ENCODE results near the gene CASK.

- TF ChIP-seq, protein P1, sequence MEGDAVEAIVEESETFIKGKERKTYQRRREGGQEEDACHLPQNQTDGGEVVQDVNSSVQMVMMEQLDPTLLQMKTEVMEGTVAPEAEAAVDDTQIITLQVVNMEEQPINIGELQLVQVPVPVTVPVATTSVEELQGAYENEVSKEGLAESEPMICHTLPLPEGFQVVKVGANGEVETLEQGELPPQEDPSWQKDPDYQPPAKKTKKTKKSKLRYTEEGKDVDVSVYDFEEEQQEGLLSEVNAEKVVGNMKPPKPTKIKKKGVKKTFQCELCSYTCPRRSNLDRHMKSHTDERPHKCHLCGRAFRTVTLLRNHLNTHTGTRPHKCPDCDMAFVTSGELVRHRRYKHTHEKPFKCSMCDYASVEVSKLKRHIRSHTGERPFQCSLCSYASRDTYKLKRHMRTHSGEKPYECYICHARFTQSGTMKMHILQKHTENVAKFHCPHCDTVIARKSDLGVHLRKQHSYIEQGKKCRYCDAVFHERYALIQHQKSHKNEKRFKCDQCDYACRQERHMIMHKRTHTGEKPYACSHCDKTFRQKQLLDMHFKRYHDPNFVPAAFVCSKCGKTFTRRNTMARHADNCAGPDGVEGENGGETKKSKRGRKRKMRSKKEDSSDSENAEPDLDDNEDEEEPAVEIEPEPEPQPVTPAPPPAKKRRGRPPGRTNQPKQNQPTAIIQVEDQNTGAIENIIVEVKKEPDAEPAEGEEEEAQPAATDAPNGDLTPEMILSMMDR (IDR thresholded peaks at IDR 0.05), result no peak
- TF ChIP-seq REST (IDR thresholded peaks at IDR 0.05; ENCODE audit: insufficient read depth in 1 of 2, low read depth in 2 of 2, low read length in 1 of 2), result no peak
- TF ChIP-seq SIN3A (IDR thresholded peaks at IDR 0.05; ENCODE audit: borderline replicate concordance, insufficient read depth, low read depth, low read length), result no peak
- no peak for TF ChIP-seq POLR2AphosphoS5 (IDR thresholded peaks at IDR 0.05; ENCODE audit: low read depth, low read length)
These were observed 409.2 kb downstream of the CASK start for GRCh38 chrX:41514179-41514578.

Measured in Panc1 (cell line).